Gastroesophageal sphincter (tissue), 4 donors: ENCODE data around the gene CDK17. TPM values are rescaled to one million over a fixed set of nuclear protein-coding genes. Genes with fewer than 3 reads are reported as not detected.
A peak's percentile ranks its signal among the peaks of the same experiment; 100 is the strongest.
"Not testable (repeated sequence)": the region's sequence is repeated elsewhere in the genome, so short reads cannot be mapped to it uniquely, and the experiment has no call there.

Experiments used
- ATAC-seq: fragments of 150-250 bp; one replicate; pipeline ENCODE4 v1.9.1; 2016; ENCODE audit warnings: mild to moderate bottlenecking, moderate library complexity
- H3K27ac ChIP-seq, 4 donors: fragments of 200-600 bp; sonication (generic) in 3 of 4; 1 replicate in 3 of 4; 2 replicates in 1 of 4; pipeline ENCODE4 v1.5.1; 2016 to 2019
- H3K27me3 ChIP-seq: fragments of 200-600 bp; sonication (generic); one replicate; pipeline ENCODE4 v1.5.1; 2019
- H3K36me3 ChIP-seq, 2 donors: fragments of 200-600 bp; sonication (generic); one replicate each; pipeline ENCODE4 v1.5.1; 2019; ENCODE audit warnings: control low read depth in 1 of 2
- H3K4me1 ChIP-seq, 3 donors: fragments of 200-600 bp; sonication (generic); 1 replicate in 2 of 3; 2 replicates in 1 of 3; pipeline ENCODE4 v1.5.1; 2016 to 2019; ENCODE audit warnings: control low read depth in 2 of 3
- H3K4me3 ChIP-seq, 2 donors: fragments of 200-600 bp; sonication (generic); one replicate each; pipeline ENCODE4 v1.5.1; 2019; ENCODE audit warnings: mild to moderate bottlenecking in 1 of 2, moderate library complexity in 1 of 2
- H3K9me3 ChIP-seq, 3 donors: fragments of 200-600 bp; sonication (generic); one replicate each; pipeline ENCODE4 v1.5.1; 2017 to 2019; ENCODE audit warnings: control low read depth in 2 of 3
- EP300 ChIP-seq: sonication (generic); formaldehyde crosslinking; IDR thresholded peaks from one replicate; pipeline ENCODE4 v1.6.1; 2017; ENCODE audit warnings: antibody characterized with exemption, mild to moderate bottlenecking
- POLR2A ChIP-seq, 2 donors: fragments of 450-650 bp; IDR thresholded peaks; one replicate each; pipeline ENCODE4 v1.6.1; 2017; ENCODE audit warnings: antibody characterized with exemption in 2 of 2, mild to moderate bottlenecking in 2 of 2, moderate library complexity in 1 of 2
- POLR2AphosphoS5 ChIP-seq: sonication (generic); formaldehyde crosslinking; IDR thresholded peaks from one replicate; pipeline ENCODE4 v1.6.1; 2017; ENCODE audit warnings: antibody characterized with exemption
- WGBS, 2 donors: methylation state at CpG; one replicate each; pipeline ENCODE4 v1.1.5; 2018; ENCODE audit warnings: low coverage in 1 of 2; 5-methylcytosine and 5-hydroxymethylcytosine counted together
- total RNA-seq, 4 donors: library from RNA; depleted of rRNA; stranded (reverse); fragments of >200 nt; gene quantifications; one replicate each; pipeline ENCODE4 v1.1.0, GENCODE V29; 2016
- TF ChIP-seq, protein P1 (sequence below), 4 experiments: fragments of 200-600 bp in 2 of 4; fragments of 450-650 bp in 2 of 4; sonication (generic) in 1 of 4; IDR thresholded peaks; one replicate each; pipeline ENCODE4 v1.5.1; 2017 to 2019; ENCODE audit warnings: antibody characterized with exemption in 4 of 4, mild to moderate bottlenecking in 2 of 4, moderate library complexity in 2 of 4

The CDK17 gene
- total RNA-seq, 4 donors from 2014 or later = 54.4 to 77.9 (median 62.9) TPM

GRCh38 chr12:96396914-96397313, 3.3 kb downstream of the CDK17 start:
- Histone ChIP-seq H3K36me3 (no peaks in the 10 kb centered on the region), H3K27ac (peak overlapping the region in 3 of 4 donors; percentile 98 to 100 (median 99)), H3K27me3 (no peaks in the 10 kb centered on the region), H3K4me3 (no peak overlapping the region), H3K4me1 (peaks cover 0 to 65% (median 5%) of the 10 kb centered on the region in 3 donors), H3K9me3 (no peaks in the 10 kb centered on the region)
- no peak for ATAC-seq
- TF ChIP-seq POLR2AphosphoS5 = no peak
- TF ChIP-seq, protein P1, sequence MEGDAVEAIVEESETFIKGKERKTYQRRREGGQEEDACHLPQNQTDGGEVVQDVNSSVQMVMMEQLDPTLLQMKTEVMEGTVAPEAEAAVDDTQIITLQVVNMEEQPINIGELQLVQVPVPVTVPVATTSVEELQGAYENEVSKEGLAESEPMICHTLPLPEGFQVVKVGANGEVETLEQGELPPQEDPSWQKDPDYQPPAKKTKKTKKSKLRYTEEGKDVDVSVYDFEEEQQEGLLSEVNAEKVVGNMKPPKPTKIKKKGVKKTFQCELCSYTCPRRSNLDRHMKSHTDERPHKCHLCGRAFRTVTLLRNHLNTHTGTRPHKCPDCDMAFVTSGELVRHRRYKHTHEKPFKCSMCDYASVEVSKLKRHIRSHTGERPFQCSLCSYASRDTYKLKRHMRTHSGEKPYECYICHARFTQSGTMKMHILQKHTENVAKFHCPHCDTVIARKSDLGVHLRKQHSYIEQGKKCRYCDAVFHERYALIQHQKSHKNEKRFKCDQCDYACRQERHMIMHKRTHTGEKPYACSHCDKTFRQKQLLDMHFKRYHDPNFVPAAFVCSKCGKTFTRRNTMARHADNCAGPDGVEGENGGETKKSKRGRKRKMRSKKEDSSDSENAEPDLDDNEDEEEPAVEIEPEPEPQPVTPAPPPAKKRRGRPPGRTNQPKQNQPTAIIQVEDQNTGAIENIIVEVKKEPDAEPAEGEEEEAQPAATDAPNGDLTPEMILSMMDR (IDR thresholded peaks at IDR 0.05) = no peak
- 30 to 64% methylated on average over 5 of the region's 5 CpGs for WGBS, 2 donors

GRCh38 chr12:96396209-96396608, 4.0 kb downstream of the CDK17 start:
- H3K9me3 ChIP-seq = no peaks in the 10 kb centered on the region
- TF ChIP-seq EP300 = no peak
- TF ChIP-seq, protein P1 (IDR thresholded peaks at IDR 0.05) = no peak
- no peak for TF ChIP-seq POLR2AphosphoS5
- TF ChIP-seq POLR2A (IDR thresholded peaks at IDR 0.05) = no peak
- H3K27ac ChIP-seq = peak overlapping the region in 3 of 4 donors; percentile 66 to 99 (median 98)
- WGBS, 2 donors = 88 to 89% methylated on average over 2 of the region's 2 CpGs
- no peak overlapping the region for H3K4me3 ChIP-seq
- no peaks in the 10 kb centered on the region for H3K36me3 ChIP-seq
- H3K27me3 ChIP-seq = no peaks in the 10 kb centered on the region
- H3K4me1 ChIP-seq = peaks cover 0 to 68% (median 2%) of the 10 kb centered on the region in 3 donors
- no peak for ATAC-seq

DNA sequence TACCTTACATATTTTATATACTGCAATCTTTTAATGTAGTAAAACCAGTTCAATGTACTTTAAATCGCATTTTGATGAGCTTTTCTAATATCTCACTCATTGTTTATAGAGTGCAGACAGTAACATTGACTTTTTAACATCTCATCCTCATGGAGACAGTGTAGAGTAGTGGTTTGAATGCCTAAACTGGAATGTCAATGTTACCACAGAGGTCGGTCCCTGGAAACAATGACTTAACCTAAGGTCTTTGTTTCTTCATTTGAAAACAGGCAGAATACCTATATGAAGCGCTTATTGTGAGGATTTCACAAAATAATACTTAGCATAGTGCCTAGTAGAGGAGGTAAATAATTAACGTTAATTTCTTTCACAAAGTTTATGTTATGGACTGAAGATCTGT, 5.0 kb downstream of the CDK17 start:
- Histone ChIP-seq H3K4me3 (no peak overlapping the region), H3K9me3 (no peaks in the 10 kb centered on the region), H3K27me3 (no peaks in the 10 kb centered on the region), H3K27ac (peak overlapping the region in 3 of 4 donors; percentile 66 to 99 (median 98)), H3K36me3 (no peaks in the 10 kb centered on the region), H3K4me1 (peaks cover 0 to 73% (median 2%) of the 10 kb centered on the region in 3 donors)
- ATAC-seq = no peak
- no peak for TF ChIP-seq EP300
- WGBS, 2 donors = 70 to 85% methylated on average over 4 of the region's 4 CpGs

- Histone ChIP-seq H3K4me1 (peaks cover 0 to 87% (median 2%) of the 10 kb centered on the region in 3 donors), H3K27ac (peak overlapping the region in 3 of 4 donors; percentile 24 to 58 (median 40))
- not testable (repeated sequence) for H3K9me3 ChIP-seq, ATAC-seq, H3K27me3 ChIP-seq, H3K36me3 ChIP-seq, H3K4me3 ChIP-seq
- 70 to 90% methylated on average over 2 to 3 of the region's 5 CpGs for WGBS, 2 donors
Observed at GRCh38 chr12:96393229-96393628, 7.0 kb downstream of the CDK17 start.

- H3K4me1 ChIP-seq = peaks cover 0 to 85% (median 2%) of the 10 kb centered on the region in 3 donors
- TF ChIP-seq, protein P1 (IDR thresholded peaks at IDR 0.05) = no peak
- TF ChIP-seq POLR2AphosphoS5 = peak; percentile 26
- H3K27me3 ChIP-seq = no peaks in the 10 kb centered on the region
- H3K27ac ChIP-seq = peak overlapping the region in 3 of 4 donors; percentile 21 to 58 (median 24)
- 11 to 40% methylated on average over 3 to 5 of the region's 5 CpGs for WGBS, 2 donors
- H3K36me3 ChIP-seq = no peaks in the 10 kb centered on the region
- no peaks in the 10 kb centered on the region for H3K9me3 ChIP-seq
- no peak overlapping the region for H3K4me3 ChIP-seq
- no peak for ATAC-seq
Observed at GRCh38 chr12:96392397-96392796, 7.8 kb downstream of the CDK17 start.

DNA sequence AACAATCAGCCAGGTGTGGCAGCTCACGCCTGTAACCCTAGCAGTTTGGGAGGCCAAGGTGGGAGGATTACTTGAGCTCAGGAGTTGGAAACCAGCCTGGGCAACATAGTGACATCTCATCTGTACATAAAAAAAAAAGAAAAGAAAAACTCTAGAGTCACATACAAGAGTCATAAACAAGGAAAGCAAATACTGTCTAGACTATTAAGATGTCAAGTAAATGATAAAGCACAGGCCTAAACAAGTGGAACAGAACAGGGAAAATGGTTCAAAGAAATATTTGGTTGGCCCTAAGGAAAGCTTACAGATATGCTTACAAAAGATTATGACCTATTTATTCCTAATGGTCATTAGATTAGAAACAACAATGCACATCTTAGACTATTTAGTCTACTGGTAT, 12.3 kb downstream of the CDK17 start:
- no peaks in the 10 kb centered on the region for H3K27me3 ChIP-seq
- H3K27ac ChIP-seq = no peak overlapping the region
- no peak for ATAC-seq
- TF ChIP-seq POLR2AphosphoS5 (no peak), EP300 (no peak)
- TF ChIP-seq, protein P1 (IDR thresholded peaks at IDR 0.05) = no peak
- WGBS, 2 donors = 86% methylated on average over 1 of the region's 1 CpG; no CpG with 5 or more reads in 1 of the 2 donors
- peaks cover 0 to 84% (median 2%) of the 10 kb centered on the region in 3 donors for H3K4me1 ChIP-seq
- H3K4me3 ChIP-seq = no peak overlapping the region
- no peaks in the 10 kb centered on the region for H3K9me3 ChIP-seq
- no peaks in the 10 kb centered on the region for H3K36me3 ChIP-seq
